MM.1S (cell line): ENCODE data around the gene ANP32A.

Experiments used
- CTCF ChIP-seq: fragments of 300-600 bp; sonication (generic); IDR thresholded peaks from 2 replicates; pipeline ENCODE4 v1.5.1; 2016; ENCODE audit warnings: antibody characterized with exemption, low read length, mixed read lengths
- EZH2 ChIP-seq: fragments of 300-600 bp; sonication (generic); optimal IDR thresholded peaks from 2 replicates; pipeline ENCODE3; 2017; ENCODE audit warnings: low read depth, mild to moderate bottlenecking, antibody characterized with exemption, low read length, mixed read lengths

DNA sequence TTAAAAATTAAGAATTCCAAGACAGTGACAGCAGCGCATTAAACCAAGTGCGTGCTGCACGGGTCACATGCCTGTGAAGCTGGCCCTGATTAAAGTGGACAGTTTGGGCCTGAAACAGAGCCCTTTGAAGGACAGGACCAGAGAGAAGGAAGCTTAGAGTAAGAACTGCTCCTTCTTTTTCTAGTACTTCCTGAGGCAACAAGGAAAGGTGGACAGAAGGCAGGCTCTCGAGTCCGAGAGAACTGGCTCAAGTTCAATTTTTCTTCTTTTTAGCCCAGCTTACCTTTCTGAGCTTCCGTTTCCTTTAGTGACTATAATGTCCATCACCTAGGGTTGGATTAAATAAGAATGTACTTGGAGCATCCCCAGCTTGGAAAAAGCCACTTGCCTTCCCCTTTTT lies 26.9 kb downstream of the ANP32A start:
- no peak for TF ChIP-seq CTCF
- TF ChIP-seq EZH2 = no peak
